ENCODE measurements around the gene AKNA. TPM values are rescaled to one million over a fixed set of nuclear protein-coding genes. Genes with fewer than 3 reads are reported as not detected.

AKNA gene
- total RNA-seq, 2 donors from 2014 or later, result 12.2 to 15.4 TPM

GRCh38 chr9:114427644-114428043 is 39.9 kb upstream of the AKNA start:
- Mint-ChIP-seq H3K36me3 (ENCODE audit: low read depth) (no peaks in the 10 kb centered on the region), H3K27ac (no peak overlapping the region)
- WGBS, 2 experiments (ENCODE audit: insufficient coverage in 1 of 2, insufficient read length in 1 of 2), result 95 to 100% methylated on average over 4 of the region's 4 CpGs

DNA sequence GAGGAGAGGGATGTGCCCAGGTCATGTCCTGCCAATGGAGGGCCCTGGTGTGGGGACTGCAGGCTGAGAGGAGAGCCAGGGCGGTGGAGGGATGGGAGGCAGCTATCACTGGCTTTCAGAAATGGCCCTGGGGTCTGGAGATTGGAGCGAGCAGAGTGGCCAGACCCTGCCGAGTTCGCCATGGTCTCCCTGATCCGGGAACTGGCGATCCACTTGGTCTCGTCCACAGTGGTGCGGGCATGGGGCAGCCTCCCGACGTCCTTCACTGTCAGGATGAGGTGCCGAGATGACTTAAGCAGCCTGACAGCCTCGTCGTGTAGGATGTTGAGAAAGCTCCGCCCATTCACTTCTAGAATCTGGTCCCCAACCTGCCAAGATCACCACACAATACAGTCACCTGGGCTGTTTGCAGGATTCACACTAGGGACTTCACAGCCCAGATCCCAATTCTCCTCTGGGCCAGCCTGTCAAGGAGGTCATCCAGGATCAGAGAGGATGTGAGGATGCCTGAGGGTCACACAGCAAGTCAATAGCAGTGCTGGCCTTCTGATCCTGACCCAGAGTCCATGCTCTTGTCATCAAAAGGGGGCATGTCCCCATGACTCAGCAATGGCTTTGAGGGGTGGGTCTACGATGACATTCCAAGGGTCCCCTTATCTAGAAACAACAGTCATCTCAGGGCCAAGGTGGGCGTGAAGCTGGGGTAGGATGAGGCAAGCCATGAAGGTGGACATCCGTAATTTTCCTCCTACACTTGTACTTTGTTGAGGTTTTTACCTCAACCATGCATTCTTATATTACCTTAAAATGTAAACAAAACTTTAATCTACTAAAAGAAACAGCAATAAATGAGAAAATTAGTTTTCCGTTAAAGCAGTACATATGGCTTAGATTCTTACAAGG is 38.5 kb upstream of the AKNA start:
- DNase-seq, result no peak
- no peaks in the 10 kb centered on the region for H3K27me3 ChIP-seq (ENCODE audit: control insufficient read depth, insufficient read depth, low read length, poor library complexity, severe bottlenecking)
- Mint-ChIP-seq H3K9me3 (no peaks in the 10 kb centered on the region), H3K27ac (no peak overlapping the region), H3K27me3 (ENCODE audit: insufficient read depth) (no peaks in the 10 kb centered on the region), H3K4me3 (no peak overlapping the region), H3K4me1 (no peaks in the 10 kb centered on the region), H3K36me3 (ENCODE audit: low read depth) (no peaks in the 10 kb centered on the region)
- no peaks in the 10 kb centered on the region for H3K4me1 ChIP-seq (ENCODE audit: control insufficient read depth, insufficient read depth, low read length)
- 90 to 91% methylated on average over 12 to 18 of the region's 18 CpGs for WGBS, 2 experiments (ENCODE audit: insufficient coverage in 1 of 2, insufficient read length in 1 of 2)
- no peaks in the 10 kb centered on the region for H3K36me3 ChIP-seq (ENCODE audit: control insufficient read depth, insufficient read depth, low read length)
- no peak overlapping the region for H3K27ac ChIP-seq (ENCODE audit: low read depth, low read length)
- H3K9me3 ChIP-seq (ENCODE audit: control insufficient read depth, low read length), result no peaks in the 10 kb centered on the region
- TF ChIP-seq, protein P1, sequence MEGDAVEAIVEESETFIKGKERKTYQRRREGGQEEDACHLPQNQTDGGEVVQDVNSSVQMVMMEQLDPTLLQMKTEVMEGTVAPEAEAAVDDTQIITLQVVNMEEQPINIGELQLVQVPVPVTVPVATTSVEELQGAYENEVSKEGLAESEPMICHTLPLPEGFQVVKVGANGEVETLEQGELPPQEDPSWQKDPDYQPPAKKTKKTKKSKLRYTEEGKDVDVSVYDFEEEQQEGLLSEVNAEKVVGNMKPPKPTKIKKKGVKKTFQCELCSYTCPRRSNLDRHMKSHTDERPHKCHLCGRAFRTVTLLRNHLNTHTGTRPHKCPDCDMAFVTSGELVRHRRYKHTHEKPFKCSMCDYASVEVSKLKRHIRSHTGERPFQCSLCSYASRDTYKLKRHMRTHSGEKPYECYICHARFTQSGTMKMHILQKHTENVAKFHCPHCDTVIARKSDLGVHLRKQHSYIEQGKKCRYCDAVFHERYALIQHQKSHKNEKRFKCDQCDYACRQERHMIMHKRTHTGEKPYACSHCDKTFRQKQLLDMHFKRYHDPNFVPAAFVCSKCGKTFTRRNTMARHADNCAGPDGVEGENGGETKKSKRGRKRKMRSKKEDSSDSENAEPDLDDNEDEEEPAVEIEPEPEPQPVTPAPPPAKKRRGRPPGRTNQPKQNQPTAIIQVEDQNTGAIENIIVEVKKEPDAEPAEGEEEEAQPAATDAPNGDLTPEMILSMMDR (conservative IDR thresholded peaks at IDR 0.05), result no peak
- H3K4me3 ChIP-seq (ENCODE audit: low read length), result no peak overlapping the region
- H3K9ac ChIP-seq (ENCODE audit: extremely low read depth, low read length, poor library complexity, severe bottlenecking), result no peak overlapping the region

More at GRCh38 chr9:114427644-114428043, 39.9 kb upstream of the AKNA start:
- Histone ChIP-seq H3K4me1 (ENCODE audit: control insufficient read depth, insufficient read depth, low read length) (no peaks in the 10 kb centered on the region), H3K9me3 (ENCODE audit: control insufficient read depth, low read length) (no peaks in the 10 kb centered on the region), H3K9ac (ENCODE audit: extremely low read depth, low read length, poor library complexity, severe bottlenecking) (no peak overlapping the region), H3K36me3 (ENCODE audit: control insufficient read depth, insufficient read depth, low read length) (no peaks in the 10 kb centered on the region), H3K4me3 (ENCODE audit: low read length) (no peak overlapping the region), H3K27ac (ENCODE audit: low read depth, low read length) (no peak overlapping the region), H3K27me3 (ENCODE audit: control insufficient read depth, insufficient read depth, low read length, poor library complexity, severe bottlenecking) (no peaks in the 10 kb centered on the region)
- no peaks in the 10 kb centered on the region for H3K27me3 Mint-ChIP-seq (ENCODE audit: insufficient read depth)
- no peak for DNase-seq
- H3K4me1 Mint-ChIP-seq, result no peaks in the 10 kb centered on the region
- no peaks in the 10 kb centered on the region for H3K9me3 Mint-ChIP-seq
- TF ChIP-seq, protein P1 (conservative IDR thresholded peaks at IDR 0.05), result no peak
- no peak overlapping the region for H3K4me3 Mint-ChIP-seq

DNA sequence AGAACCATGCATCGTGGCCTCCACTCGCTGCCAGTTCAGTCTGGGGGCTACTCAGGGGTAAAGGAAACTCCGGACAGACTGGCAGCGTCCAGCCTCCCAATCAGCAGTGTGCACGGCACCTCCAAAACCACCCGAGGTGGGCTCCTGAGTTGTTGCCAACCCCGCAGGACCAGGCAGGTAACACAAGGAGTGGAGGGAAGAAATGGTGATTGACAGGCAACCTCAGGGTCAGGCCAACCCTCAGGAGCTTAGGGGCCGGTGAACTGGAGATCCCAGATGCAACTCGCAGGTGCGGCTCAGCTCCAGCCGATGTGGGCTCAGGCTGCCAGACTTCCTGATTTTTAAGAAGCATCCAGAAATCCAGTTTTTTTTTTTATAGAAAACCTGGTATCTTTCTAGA is 37.3 kb upstream of the AKNA start:
- no peak overlapping the region for H3K27ac Mint-ChIP-seq
- Histone ChIP-seq H3K9me3 (ENCODE audit: control insufficient read depth, low read length) (no peaks in the 10 kb centered on the region), H3K4me1 (ENCODE audit: control insufficient read depth, insufficient read depth, low read length) (no peaks in the 10 kb centered on the region), H3K27ac (ENCODE audit: low read depth, low read length) (no peak overlapping the region), H3K9ac (ENCODE audit: extremely low read depth, low read length, poor library complexity, severe bottlenecking) (no peak overlapping the region), H3K4me3 (ENCODE audit: low read length) (no peak overlapping the region), H3K27me3 (ENCODE audit: control insufficient read depth, insufficient read depth, low read length, poor library complexity, severe bottlenecking) (no peaks in the 10 kb centered on the region), H3K36me3 (ENCODE audit: control insufficient read depth, insufficient read depth, low read length) (no peaks in the 10 kb centered on the region)
- 89 to 93% methylated on average over 8 to 11 of the region's 11 CpGs for WGBS, 2 experiments (ENCODE audit: insufficient coverage in 1 of 2, insufficient read length in 1 of 2)
- peaks cover 2% of the 10 kb centered on the region for H3K4me1 Mint-ChIP-seq
- no peak overlapping the region for H3K4me3 Mint-ChIP-seq
- TF ChIP-seq, protein P1 (conservative IDR thresholded peaks at IDR 0.05), result no peak
- no peaks in the 10 kb centered on the region for H3K9me3 Mint-ChIP-seq
- no peaks in the 10 kb centered on the region for H3K36me3 Mint-ChIP-seq (ENCODE audit: low read depth)
- no peak for DNase-seq
- H3K27me3 Mint-ChIP-seq (ENCODE audit: insufficient read depth), result no peaks in the 10 kb centered on the region
